ENCODE results near the gene PSEN2. TPM values are rescaled to one million over a fixed set of nuclear protein-coding genes. Genes with fewer than 3 reads are reported as not detected.

PSEN2 gene
- total and polyA plus RNA-seq, 2 donors (not counting 1 experiment from before 2014, with no cell fraction given) = 15.8 to 26.0 TPM

GRCh38 chr1:226934483-226935237, 64.2 kb downstream of the PSEN2 start:
- H3K9me3 Mint-ChIP-seq (ENCODE audit: insufficient read depth) = peaks cover 9% of the 10 kb centered on the region
- Histone ChIP-seq H3K4me1 (ENCODE audit: control insufficient read depth in 2 of 2, insufficient read depth in 2 of 2, low read length in 2 of 2) (peaks cover 6 to 8% of the 10 kb centered on the region in 2 donors), H2AFZ (ENCODE audit: insufficient read depth, low read depth, low read length, poor library complexity, severe bottlenecking) (no peak overlapping the region), H3K27ac (ENCODE audit: low read length in 2 of 2) (no peak overlapping the region), H3K36me3 (replicated peaks in 1 of 2; ENCODE audit: control extremely low read depth in 1 of 2, control insufficient read depth in 1 of 2, extremely low read depth in 1 of 2, insufficient read depth in 2 of 2, low read length in 1 of 2) (no peaks in the 10 kb centered on the region), H4K20me1 (ENCODE audit: control insufficient read depth, insufficient read depth, low read length, poor library complexity, severe bottlenecking) (no peaks in the 10 kb centered on the region), H3K4me2 (replicated peaks; ENCODE audit: low read depth, low read length, poor library complexity, severe bottlenecking) (no peak overlapping the region), H3K4me3 (ENCODE audit: control extremely low read depth in 1 of 5, extremely low read depth in 1 of 5, insufficient read depth in 1 of 5, low read depth in 2 of 5, low read length in 4 of 5) (no peak overlapping the region), H3K27me3 (replicated peaks in 1 of 4; ENCODE audit: control extremely low read depth in 1 of 4, control insufficient read depth in 3 of 4, insufficient read depth in 4 of 4, low read length in 3 of 4) (no peaks in the 10 kb centered on the region), H3K9ac (ENCODE audit: low read length) (no peak overlapping the region), H3K9me3 (ENCODE audit: control extremely low read depth in 1 of 3, control insufficient read depth in 2 of 3, insufficient read depth in 1 of 3, low read length in 2 of 3) (peaks cover 4 to 23% (median 9%) of the 10 kb centered on the region in 3 donors), H3K79me2 (ENCODE audit: control insufficient read depth, insufficient read depth, low read length) (no peaks in the 10 kb centered on the region)
- no peak for ATAC-seq (ENCODE audit: low read depth)
- no peak for DNase-seq
- ChIA-PET POLR2A (no interaction called here), CTCF (no interaction called here)
- WGBS (ENCODE audit: insufficient coverage) = no CpG with 5 or more reads among the region's 3 CpGs
- intact Hi-C loops (cut with micrococcal nuclease) = no loop called here
- no peak overlapping the region for H3K4me3 Mint-ChIP-seq
- TF ChIP-seq EZH2 (IDR thresholded peaks at IDR 0.05; ENCODE audit: borderline replicate concordance, insufficient read depth, low read depth, low read length, poor library complexity, severe bottlenecking) = no peak
- TF ChIP-seq, protein P1, sequence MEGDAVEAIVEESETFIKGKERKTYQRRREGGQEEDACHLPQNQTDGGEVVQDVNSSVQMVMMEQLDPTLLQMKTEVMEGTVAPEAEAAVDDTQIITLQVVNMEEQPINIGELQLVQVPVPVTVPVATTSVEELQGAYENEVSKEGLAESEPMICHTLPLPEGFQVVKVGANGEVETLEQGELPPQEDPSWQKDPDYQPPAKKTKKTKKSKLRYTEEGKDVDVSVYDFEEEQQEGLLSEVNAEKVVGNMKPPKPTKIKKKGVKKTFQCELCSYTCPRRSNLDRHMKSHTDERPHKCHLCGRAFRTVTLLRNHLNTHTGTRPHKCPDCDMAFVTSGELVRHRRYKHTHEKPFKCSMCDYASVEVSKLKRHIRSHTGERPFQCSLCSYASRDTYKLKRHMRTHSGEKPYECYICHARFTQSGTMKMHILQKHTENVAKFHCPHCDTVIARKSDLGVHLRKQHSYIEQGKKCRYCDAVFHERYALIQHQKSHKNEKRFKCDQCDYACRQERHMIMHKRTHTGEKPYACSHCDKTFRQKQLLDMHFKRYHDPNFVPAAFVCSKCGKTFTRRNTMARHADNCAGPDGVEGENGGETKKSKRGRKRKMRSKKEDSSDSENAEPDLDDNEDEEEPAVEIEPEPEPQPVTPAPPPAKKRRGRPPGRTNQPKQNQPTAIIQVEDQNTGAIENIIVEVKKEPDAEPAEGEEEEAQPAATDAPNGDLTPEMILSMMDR (IDR thresholded peaks at IDR 0.05) = no peak
- no peak overlapping the region for H3K27ac Mint-ChIP-seq
- peaks cover 10% of the 10 kb centered on the region for H3K4me1 Mint-ChIP-seq
- no peaks in the 10 kb centered on the region for H3K27me3 Mint-ChIP-seq

Data from B cell (primary cell).